ENCODE data around the gene TGIF1.
A peak's percentile ranks its signal among the peaks of the same experiment; 100 is the strongest.

TGIF1 gene

DNA sequence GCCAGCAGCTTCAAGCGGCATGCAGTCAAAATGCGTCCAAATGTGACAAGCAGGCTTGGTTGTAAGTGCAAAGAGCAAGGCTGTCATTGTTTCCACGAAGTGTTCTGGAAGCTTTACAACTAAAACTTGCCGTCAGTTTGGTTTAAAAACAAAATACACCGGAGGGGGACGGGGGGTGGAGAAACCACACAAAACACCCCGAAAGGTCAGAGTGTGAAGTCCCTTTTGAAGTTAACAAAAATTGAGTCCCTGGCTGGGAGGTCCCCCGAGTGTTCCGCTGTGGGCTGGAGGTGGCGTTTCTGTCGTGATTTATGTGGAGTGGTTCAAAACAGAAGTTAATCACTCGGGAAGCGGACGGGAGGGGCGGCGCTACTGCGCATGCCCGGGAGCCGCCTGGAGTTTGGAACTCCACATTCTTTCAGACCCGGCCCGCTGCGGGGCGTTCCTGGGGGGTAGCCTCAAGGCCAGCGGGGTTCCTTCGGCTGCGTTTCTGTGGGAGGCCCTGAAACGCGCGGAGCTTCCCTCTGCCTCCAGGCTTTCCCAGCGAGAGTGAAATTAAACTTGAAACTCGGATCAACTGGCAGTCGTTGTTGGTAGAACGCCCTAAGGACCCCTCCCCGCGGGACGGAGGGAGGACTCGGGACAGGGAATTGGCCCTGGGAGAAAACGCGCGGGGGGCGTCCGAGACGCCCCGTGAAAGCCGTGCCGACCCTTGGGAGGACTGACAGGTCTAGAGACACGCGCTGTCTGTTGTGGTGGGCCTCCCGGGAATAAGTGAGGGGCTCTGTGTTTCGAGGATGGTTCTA lies 1.4 kb downstream of the TGIF1 start:
- peak; percentile 96 for DNase-seq (ENCODE audit: low read depth, low spot score)
- TF ChIP-seq, protein P1, sequence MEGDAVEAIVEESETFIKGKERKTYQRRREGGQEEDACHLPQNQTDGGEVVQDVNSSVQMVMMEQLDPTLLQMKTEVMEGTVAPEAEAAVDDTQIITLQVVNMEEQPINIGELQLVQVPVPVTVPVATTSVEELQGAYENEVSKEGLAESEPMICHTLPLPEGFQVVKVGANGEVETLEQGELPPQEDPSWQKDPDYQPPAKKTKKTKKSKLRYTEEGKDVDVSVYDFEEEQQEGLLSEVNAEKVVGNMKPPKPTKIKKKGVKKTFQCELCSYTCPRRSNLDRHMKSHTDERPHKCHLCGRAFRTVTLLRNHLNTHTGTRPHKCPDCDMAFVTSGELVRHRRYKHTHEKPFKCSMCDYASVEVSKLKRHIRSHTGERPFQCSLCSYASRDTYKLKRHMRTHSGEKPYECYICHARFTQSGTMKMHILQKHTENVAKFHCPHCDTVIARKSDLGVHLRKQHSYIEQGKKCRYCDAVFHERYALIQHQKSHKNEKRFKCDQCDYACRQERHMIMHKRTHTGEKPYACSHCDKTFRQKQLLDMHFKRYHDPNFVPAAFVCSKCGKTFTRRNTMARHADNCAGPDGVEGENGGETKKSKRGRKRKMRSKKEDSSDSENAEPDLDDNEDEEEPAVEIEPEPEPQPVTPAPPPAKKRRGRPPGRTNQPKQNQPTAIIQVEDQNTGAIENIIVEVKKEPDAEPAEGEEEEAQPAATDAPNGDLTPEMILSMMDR (IDR thresholded peaks at IDR 0.05; ENCODE audit: low read depth, low read length): no peak
- in situ Hi-C loops (cut with HindIII; ENCODE audit: low sequenced_read_pairs): loop anchor here (10.0 to 25.0 kb wide), 2 partner anchors 153 to 164 kb away; no protein-coding TSS in a partner anchor
- peak overlapping the region; percentile 96 for H3K4me3 ChIP-seq (ENCODE audit: low read depth, low read length)

DNA sequence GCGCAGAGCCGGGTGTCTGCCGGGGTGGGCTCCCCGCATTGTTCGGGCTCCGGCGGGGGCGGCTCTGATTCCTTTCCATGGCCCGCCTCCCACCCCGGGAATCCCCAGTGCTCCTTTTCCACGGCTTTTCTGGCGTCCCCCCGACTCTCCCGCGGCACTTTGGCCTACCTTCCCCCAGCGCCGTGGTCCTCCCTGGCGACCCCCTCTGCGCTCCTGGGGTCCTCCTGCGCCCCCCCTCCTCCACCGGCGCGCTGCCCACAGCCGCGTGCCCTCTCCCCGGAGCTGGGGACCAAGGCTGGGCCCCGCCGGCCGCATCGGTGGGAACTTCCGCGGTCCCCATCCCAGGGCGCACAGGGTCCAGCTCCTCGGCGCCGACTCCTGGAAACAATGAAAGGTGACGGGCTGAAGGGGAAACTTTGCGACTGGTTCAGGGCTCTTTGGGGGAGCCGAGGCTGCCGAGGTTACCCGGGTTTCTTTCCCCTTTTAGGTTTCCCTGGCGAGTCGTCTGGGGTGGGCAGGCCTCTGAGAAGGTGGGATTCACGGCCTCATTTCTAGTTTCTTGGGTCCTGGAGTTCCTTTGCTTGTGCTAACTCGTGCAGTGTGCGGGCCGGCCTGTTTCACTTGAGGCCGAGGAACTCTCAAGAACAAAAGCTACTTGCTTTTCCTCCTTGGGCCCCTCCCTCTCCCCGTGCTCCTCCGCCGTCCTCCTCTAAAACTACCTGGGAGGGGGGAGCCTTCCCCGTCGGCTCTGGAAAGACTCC lies 2.2 kb downstream of the TGIF1 start:
- H3K4me3 ChIP-seq (ENCODE audit: low read depth, low read length): peak overlapping the region; percentile 96
- peak; percentile 80 for DNase-seq (ENCODE audit: low read depth, low spot score)
- in situ Hi-C loops (cut with HindIII; ENCODE audit: low sequenced_read_pairs): loop anchor here (10.0 to 25.0 kb wide), 2 partner anchors 153 to 165 kb away; no protein-coding TSS in a partner anchor
- TF ChIP-seq, protein P1 (IDR thresholded peaks at IDR 0.05; ENCODE audit: low read depth, low read length): peak; percentile 14

DNA sequence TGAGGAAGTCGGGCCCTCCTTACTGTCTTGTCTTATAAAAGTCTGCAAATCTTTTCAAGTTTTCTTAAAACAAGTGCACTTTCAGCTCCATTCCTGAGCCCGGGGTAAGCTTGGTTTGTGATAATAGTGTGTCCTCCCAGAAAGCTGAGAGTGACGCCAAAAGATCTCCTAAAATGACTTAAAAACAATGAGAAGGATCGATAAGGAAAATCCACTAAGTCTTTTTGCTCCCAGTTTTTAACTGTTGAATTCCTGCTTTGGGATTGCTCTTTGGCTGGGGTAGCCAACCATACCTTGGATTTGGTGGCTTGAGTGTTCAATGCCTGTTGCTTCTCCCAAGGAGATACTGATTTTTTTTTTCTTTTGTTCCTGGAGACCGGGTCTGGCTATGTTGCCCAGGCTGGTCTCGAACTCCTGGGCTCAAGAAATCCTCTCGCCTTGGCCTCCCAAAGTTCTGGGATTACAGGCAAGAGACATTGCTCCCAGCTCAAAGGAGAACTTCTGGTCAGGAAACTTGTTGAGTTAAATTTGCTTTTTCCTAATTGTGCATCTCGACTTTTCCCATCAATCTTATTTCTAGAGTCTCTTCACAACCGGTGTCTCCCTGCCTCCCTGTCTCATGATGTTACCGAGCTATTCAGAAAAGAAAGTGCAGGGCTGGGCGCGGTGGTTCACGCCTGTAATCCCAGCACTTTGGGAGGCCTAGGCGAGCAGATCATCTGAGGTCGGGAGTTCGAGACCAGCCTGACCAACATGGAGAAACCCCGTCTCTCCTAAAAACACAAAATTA lies 3.0 kb downstream of the TGIF1 start:
- peak overlapping the region; percentile 96 for H3K4me3 ChIP-seq (ENCODE audit: low read depth, low read length)
- in situ Hi-C loops (cut with HindIII; ENCODE audit: low sequenced_read_pairs): loop anchor here (10.0 to 25.0 kb wide), 2 partner anchors 152 to 166 kb away; no protein-coding TSS in a partner anchor
- DNase-seq (ENCODE audit: low read depth, low spot score): peak; percentile 48
- TF ChIP-seq, protein P1 (IDR thresholded peaks at IDR 0.05; ENCODE audit: low read depth, low read length): no peak

DNA sequence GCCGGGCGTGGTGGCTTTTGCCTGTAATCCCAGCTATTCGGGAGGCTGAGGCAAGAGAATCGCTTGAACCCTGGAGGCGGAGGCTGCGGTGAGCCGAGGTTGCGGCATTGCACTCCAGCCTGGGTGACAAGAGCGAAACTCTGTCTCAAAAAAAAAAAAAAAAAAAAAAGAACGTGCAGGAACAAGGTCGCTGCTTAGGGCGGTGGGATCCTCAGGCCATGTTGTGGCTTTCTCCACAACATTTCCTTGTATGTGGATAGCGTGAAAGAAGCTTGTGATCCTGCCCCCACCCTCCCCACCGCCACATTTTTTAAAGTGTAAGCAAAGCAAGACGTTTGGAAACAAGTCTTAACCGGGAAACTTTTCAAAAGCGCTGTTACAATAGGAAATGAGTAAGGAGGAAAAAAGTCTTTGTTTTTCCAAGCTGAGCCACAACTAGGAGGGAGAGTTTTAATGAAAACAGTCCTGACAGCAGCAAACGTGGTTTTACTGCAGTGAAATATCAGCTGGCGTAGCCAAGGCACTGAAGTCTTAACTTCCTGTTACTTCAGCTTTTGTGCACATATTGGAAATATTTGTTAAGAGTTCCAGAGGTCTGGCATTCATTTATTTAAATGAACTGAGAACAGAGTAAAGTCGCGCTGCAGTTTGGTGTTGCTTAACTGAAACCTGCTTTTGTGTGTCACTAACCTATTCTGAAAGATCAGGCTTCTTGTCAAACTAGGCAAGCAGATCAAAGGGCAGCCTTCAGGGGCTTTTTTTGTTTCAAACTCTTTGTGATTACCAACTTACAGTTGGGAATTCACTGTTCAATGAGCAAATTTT lies 3.8 kb downstream of the TGIF1 start:
- TF ChIP-seq, protein P1 (IDR thresholded peaks at IDR 0.05; ENCODE audit: low read depth, low read length): no peak
- H3K4me3 ChIP-seq (ENCODE audit: low read depth, low read length): peak overlapping the region; percentile 96
- in situ Hi-C loops (cut with HindIII; ENCODE audit: low sequenced_read_pairs): loop anchor here (10.0 to 25.0 kb wide), 2 partner anchors 151 to 166 kb away; no protein-coding TSS in a partner anchor
- DNase-seq (ENCODE audit: low read depth, low spot score): peak; percentile 99

DNA sequence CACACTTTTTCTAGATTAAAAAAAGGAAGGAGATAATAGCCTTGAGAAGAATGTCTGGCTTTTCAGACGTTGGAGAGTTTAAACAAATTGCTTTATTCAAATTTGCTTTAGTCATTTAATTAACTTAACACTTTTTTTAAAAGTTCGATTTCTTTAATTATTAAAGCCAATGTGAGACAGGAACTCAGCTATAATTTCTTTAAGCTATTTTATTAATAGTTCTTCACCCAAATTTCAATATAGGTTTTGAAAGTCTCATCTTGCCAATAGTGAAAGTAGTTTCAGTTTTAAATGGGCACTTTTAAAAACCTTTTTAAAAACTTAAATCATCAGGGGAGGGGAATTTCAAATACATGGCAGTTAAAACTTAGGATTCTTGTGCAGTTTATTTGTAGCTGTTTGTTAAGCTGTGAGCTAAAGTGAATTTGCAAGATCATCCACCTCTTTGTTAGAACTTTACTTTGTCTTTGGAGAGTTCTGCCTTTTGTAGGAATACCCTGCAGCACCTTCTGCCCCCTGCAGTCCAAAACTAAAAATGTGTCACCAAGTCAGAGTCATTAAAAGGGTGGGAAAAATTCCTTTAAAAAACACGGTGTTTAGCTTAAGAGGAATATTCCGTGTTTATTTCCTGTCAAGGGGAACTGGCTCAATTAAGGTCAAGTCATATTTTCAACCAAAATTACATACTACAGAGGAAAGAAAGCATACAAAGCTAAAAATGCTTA lies 4.6 kb downstream of the TGIF1 start:
- in situ Hi-C loops (cut with HindIII; ENCODE audit: low sequenced_read_pairs): loop anchor here (10.0 to 25.0 kb wide), 2 partner anchors 150 to 167 kb away; no protein-coding TSS in a partner anchor
- peak overlapping the region; percentile 32 for H3K4me3 ChIP-seq (ENCODE audit: low read depth, low read length)
- TF ChIP-seq, protein P1 (IDR thresholded peaks at IDR 0.05; ENCODE audit: low read depth, low read length): peak; percentile 72
- DNase-seq (ENCODE audit: low read depth, low spot score): peak; percentile 79
